Adipocyte (in vitro differentiated cells): ENCODE data around the gene CCDC50.

Experiments used
- DNase-seq: peaks from one replicate; pipeline ENCODE4 v3.0.0-alpha.2; 2015; ENCODE audit warnings: low read depth
- H3K27me3 ChIP-seq: replicated peaks from 2 replicates; pipeline ENCODE4 v1.7.0; 2013; ENCODE audit warnings: mild to moderate bottlenecking, low read length, moderate library complexity; ENCODE audit not compliant: control insufficient read depth, insufficient read depth
- H3K36me3 ChIP-seq: 2 replicates; pipeline ENCODE4 v1.7.0; 2013; ENCODE audit warnings: low read length, mild to moderate bottlenecking, moderate library complexity; ENCODE audit not compliant: control insufficient read depth, insufficient read depth, severe bottlenecking
- H3K4me1 ChIP-seq: 2 replicates; pipeline ENCODE4 v1.7.0; 2013; ENCODE audit warnings: mild to moderate bottlenecking, low read length, moderate library complexity; ENCODE audit not compliant: control insufficient read depth, insufficient read depth
- H3K4me3 ChIP-seq: 2 replicates; pipeline ENCODE4 v1.7.0; 2013; ENCODE audit warnings: mild to moderate bottlenecking, low read length, moderate library complexity
- H3K9ac ChIP-seq: 2 replicates; pipeline ENCODE4 v1.7.0; 2013; ENCODE audit warnings: mild to moderate bottlenecking, low read length, moderate library complexity
- H3K9me3 ChIP-seq: 2 replicates; pipeline ENCODE4 v1.7.0; 2013; ENCODE audit warnings: mild to moderate bottlenecking, low read length, moderate library complexity; ENCODE audit not compliant: control insufficient read depth

CCDC50 gene

GRCh38 chr3:191339316-191339917 lies 10.2 kb downstream of the CCDC50 start:
- Histone ChIP-seq H3K36me3 (no peaks in the 10 kb centered on the region), H3K9me3 (no peaks in the 10 kb centered on the region), H3K27me3 (no peaks in the 10 kb centered on the region), H3K4me3 (no peak overlapping the region), H3K9ac (no peak overlapping the region), H3K4me1 (peaks cover 77% of the 10 kb centered on the region)
- DNase-seq, result no peak

- Histone ChIP-seq H3K4me3 (no peak overlapping the region), H3K9ac (no peak overlapping the region), H3K4me1 (peaks cover 76% of the 10 kb centered on the region), H3K9me3 (no peaks in the 10 kb centered on the region), H3K27me3 (no peaks in the 10 kb centered on the region), H3K36me3 (no peaks in the 10 kb centered on the region)
- DNase-seq, result no peak
Measured at GRCh38 chr3:191340351-191340750, 11.2 kb downstream of the CCDC50 start.

- no peaks in the 10 kb centered on the region for H3K27me3 ChIP-seq
- peaks cover 78% of the 10 kb centered on the region for H3K4me1 ChIP-seq
- no peak overlapping the region for H3K9ac ChIP-seq
- H3K9me3 ChIP-seq, result no peaks in the 10 kb centered on the region
- H3K36me3 ChIP-seq, result no peaks in the 10 kb centered on the region
- DNase-seq, result no peak
- H3K4me3 ChIP-seq, result no peak overlapping the region
Measured at GRCh38 chr3:191340966-191341365, 11.8 kb downstream of the CCDC50 start.

GRCh38 chr3:191342006-191342405 lies 12.8 kb downstream of the CCDC50 start:
- DNase-seq, result no peak
- Histone ChIP-seq H3K9me3 (no peaks in the 10 kb centered on the region), H3K4me1 (peaks cover 71% of the 10 kb centered on the region), H3K27me3 (no peaks in the 10 kb centered on the region), H3K9ac (no peak overlapping the region), H3K36me3 (no peaks in the 10 kb centered on the region), H3K4me3 (no peak overlapping the region)

GRCh38 chr3:191342411-191342810 lies 13.2 kb downstream of the CCDC50 start:
- Histone ChIP-seq H3K9ac (no peak overlapping the region), H3K9me3 (no peaks in the 10 kb centered on the region), H3K27me3 (no peaks in the 10 kb centered on the region), H3K4me3 (no peak overlapping the region), H3K4me1 (peaks cover 67% of the 10 kb centered on the region), H3K36me3 (no peaks in the 10 kb centered on the region)
- DNase-seq, result no peak

GRCh38 chr3:191343115-191343514 lies 13.9 kb downstream of the CCDC50 start:
- H3K4me1 ChIP-seq, result peaks cover 60% of the 10 kb centered on the region

GRCh38 chr3:191343913-191344312 lies 14.7 kb downstream of the CCDC50 start:
- H3K4me1 ChIP-seq, result peaks cover 53% of the 10 kb centered on the region
- no peaks in the 10 kb centered on the region for H3K36me3 ChIP-seq
- H3K9me3 ChIP-seq, result no peaks in the 10 kb centered on the region
- no peaks in the 10 kb centered on the region for H3K27me3 ChIP-seq
- no peak overlapping the region for H3K9ac ChIP-seq
- no peak for DNase-seq
- H3K4me3 ChIP-seq, result no peak overlapping the region

More at GRCh38 chr3:191343115-191343514, 13.9 kb downstream of the CCDC50 start:
- H3K9me3 ChIP-seq, result no peaks in the 10 kb centered on the region
- H3K9ac ChIP-seq, result peak overlapping the region; percentile 37
- no peaks in the 10 kb centered on the region for H3K27me3 ChIP-seq
- no peak overlapping the region for H3K4me3 ChIP-seq
- H3K36me3 ChIP-seq, result no peaks in the 10 kb centered on the region
- DNase-seq, result no peak

GRCh38 chr3:191345334-191345733 lies 16.1 kb downstream of the CCDC50 start:
- no peak overlapping the region for H3K9ac ChIP-seq
- H3K36me3 ChIP-seq, result no peaks in the 10 kb centered on the region
- no peak overlapping the region for H3K4me3 ChIP-seq
- peaks cover 43% of the 10 kb centered on the region for H3K4me1 ChIP-seq
- H3K9me3 ChIP-seq, result no peaks in the 10 kb centered on the region
- DNase-seq, result no peak
- H3K27me3 ChIP-seq, result no peaks in the 10 kb centered on the region

- Histone ChIP-seq H3K9ac (no peak overlapping the region), H3K4me3 (no peak overlapping the region), H3K27me3 (no peaks in the 10 kb centered on the region), H3K36me3 (no peaks in the 10 kb centered on the region), H3K4me1 (peaks cover 36% of the 10 kb centered on the region), H3K9me3 (no peaks in the 10 kb centered on the region)
- no peak for DNase-seq
Measured at GRCh38 chr3:191347228-191347627, 18.0 kb downstream of the CCDC50 start.

- Histone ChIP-seq H3K9me3 (no peaks in the 10 kb centered on the region), H3K4me1 (peaks cover 27% of the 10 kb centered on the region)
Measured at GRCh38 chr3:191348098-191348497, 18.9 kb downstream of the CCDC50 start.

GRCh38 chr3:191350396-191351090 lies 21.3 kb downstream of the CCDC50 start:
- H3K9ac ChIP-seq, result no peak overlapping the region
- no peaks in the 10 kb centered on the region for H3K36me3 ChIP-seq
- H3K4me1 ChIP-seq, result peaks cover 13% of the 10 kb centered on the region
- DNase-seq, result peak; percentile 57
- no peak overlapping the region for H3K4me3 ChIP-seq
- H3K27me3 ChIP-seq, result no peaks in the 10 kb centered on the region
- H3K9me3 ChIP-seq, result no peaks in the 10 kb centered on the region

More at GRCh38 chr3:191348098-191348497, 18.9 kb downstream of the CCDC50 start:
- no peak overlapping the region for H3K9ac ChIP-seq
- no peaks in the 10 kb centered on the region for H3K27me3 ChIP-seq
- H3K4me3 ChIP-seq, result no peak overlapping the region
- H3K36me3 ChIP-seq, result no peaks in the 10 kb centered on the region
- DNase-seq, result no peak
